K562 (cell line): ENCODE data around the gene EFCAB10. TPM values are rescaled to one million over a fixed set of nuclear protein-coding genes. Genes with fewer than 3 reads are reported as not detected.

Source experiments
- ASH1L ChIP-seq: fragments of 450-650 bp; IDR thresholded peaks from 2 replicates; pipeline ENCODE4 v1.6.1; 2018; ENCODE audit warnings: borderline replicate concordance, mild to moderate bottlenecking, low read depth; ENCODE audit not compliant: partially characterized antibody
- KLF1 ChIP-seq: fragments of 450-650 bp; IDR thresholded peaks from 2 replicates; pipeline ENCODE4 v1.6.1; 2016; ENCODE audit warnings: missing genetic modification characterization, missing compliant biosample characterization
- MEF2D ChIP-seq: conservative IDR thresholded peaks from 2 replicates; pipeline ENCODE4 v1.6.1; 2016; ENCODE audit warnings: low read depth, missing genetic modification characterization, missing compliant biosample characterization
- SMAD4 ChIP-seq: fragments of 250-450 bp; sonication (Bioruptor Pico); conservative IDR thresholded peaks from 2 replicates; pipeline ENCODE4 v1.8.0; 2021; ENCODE audit warnings: inconsistent platforms, mild to moderate bottlenecking, moderate library complexity
- TBP ChIP-seq: optimal IDR thresholded peaks from 2 replicates; pipeline ENCODE3; 2011; ENCODE audit warnings: low read depth, low read length, improper control_type of control experiment
- ZNF445 ChIP-seq: fragments of 250-450 bp; sonication (Bioruptor Pico); IDR thresholded peaks from 2 replicates; pipeline ENCODE4 v1.4.0; 2020; ENCODE audit warnings: low read depth, mild to moderate bottlenecking, moderate library complexity
- polyA plus RNA-seq, 8 experiments: library from polyadenylated mRNA; depleted of rRNA in 4 of 8; stranded (reverse) in 5 of 8; unstranded in 3 of 8; fragments of >200 nt; fragmentation: Nextera tagmentation in 2 of 8; fragmentation: Illumina TruSeq in 1 of 8; extraction: Ambion mirVana in 2 of 8; extraction: Trizol in 1 of 8; gene quantifications; 2 replicates each; pipeline versions ENCODE4 v1.2.1 to v1.2.3, GENCODE V29; 2011 to 2014; ENCODE audit warnings: inconsistent platforms in 1 of 8, missing spikeins in 1 of 8
- total RNA-seq, 7 experiments: library from RNA; depleted of rRNA in 6 of 7; stranded (reverse); fragments of >200 nt in 6 of 7; fragmentation: Illumina TruSeq in 2 of 7; extraction: Trizol in 2 of 7; gene quantifications; 2 replicates each; pipeline versions ENCODE4 v1.2.1 to v1.2.3, GENCODE V29; 2011 to 2021; ENCODE audit warnings: low replicate concordance in 1 of 7
- TF ChIP-seq, protein P1 (sequence below): sonication (generic); formaldehyde crosslinking; IDR thresholded peaks from 2 replicates; pipeline ENCODE4 v1.4.0; 2020; ENCODE audit warnings: mild to moderate bottlenecking, missing genetic modification reagents
- TF ChIP-seq, protein P2 (sequence below), 2 experiments: fragments of 450-650 bp in 1 of 2; sonication (generic) in 1 of 2; formaldehyde crosslinking; conservative IDR thresholded peaks; 2 replicates each; pipeline versions ENCODE4 v1.4.0 to v1.8.1; 2020 to 2022; ENCODE audit warnings: mild to moderate bottlenecking in 1 of 2, missing genetic modification reagents in 1 of 2
- TF ChIP-seq, protein P3 (sequence below): fragments of 250-450 bp; sonication (Bioruptor Pico); IDR thresholded peaks from 2 replicates; pipeline ENCODE4 v1.4.0; 2020

The EFCAB10 gene
- total and polyA plus RNA-seq, 9 of the 15 experiments (the other 6 are each of a cell fraction or from before 2014, with no cell fraction given): 5.0 to 21.4 (median 16.8) TPM

DNA sequence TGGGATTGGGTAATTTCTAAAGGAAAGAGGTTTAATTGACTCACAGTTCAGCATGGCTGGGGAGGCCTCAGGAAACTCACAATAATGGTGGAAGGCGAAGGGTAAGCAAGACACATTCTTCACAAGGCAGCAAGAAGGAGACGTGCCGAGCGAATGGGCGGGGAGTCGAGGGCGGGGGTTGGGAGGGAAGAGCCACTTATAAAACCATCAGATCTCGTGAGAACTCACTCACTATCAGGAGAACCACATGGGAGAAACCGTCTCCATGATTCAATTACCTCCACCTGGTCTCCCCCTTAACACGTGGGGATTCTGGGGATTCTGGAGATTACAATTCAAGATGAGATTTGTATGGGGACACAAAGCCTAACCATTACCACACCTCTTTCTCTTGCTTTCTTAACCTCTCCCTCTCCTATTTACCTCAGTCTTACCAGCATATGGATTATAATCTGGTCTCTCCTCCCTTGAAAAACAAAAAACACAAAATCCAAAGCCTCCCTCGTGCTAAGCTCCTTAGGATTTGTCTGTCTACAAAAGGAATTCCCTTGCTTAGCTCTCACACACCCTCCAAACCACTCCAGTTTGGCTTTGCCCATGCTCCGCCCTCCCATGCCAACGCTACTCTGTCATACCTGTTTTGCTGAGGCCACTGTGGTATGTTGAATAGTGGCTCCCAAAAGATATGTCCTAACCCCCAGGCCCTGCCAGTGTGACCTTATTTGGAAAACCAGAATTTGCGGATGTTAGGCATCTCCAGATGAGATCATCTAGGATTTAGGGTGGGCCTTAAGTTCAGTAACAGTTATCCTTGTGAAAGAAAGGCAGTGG, 19.6 kb upstream of the EFCAB10 start (continued):
- peak; percentile 38 for TF ChIP-seq TBP
- TF ChIP-seq, protein P1, sequence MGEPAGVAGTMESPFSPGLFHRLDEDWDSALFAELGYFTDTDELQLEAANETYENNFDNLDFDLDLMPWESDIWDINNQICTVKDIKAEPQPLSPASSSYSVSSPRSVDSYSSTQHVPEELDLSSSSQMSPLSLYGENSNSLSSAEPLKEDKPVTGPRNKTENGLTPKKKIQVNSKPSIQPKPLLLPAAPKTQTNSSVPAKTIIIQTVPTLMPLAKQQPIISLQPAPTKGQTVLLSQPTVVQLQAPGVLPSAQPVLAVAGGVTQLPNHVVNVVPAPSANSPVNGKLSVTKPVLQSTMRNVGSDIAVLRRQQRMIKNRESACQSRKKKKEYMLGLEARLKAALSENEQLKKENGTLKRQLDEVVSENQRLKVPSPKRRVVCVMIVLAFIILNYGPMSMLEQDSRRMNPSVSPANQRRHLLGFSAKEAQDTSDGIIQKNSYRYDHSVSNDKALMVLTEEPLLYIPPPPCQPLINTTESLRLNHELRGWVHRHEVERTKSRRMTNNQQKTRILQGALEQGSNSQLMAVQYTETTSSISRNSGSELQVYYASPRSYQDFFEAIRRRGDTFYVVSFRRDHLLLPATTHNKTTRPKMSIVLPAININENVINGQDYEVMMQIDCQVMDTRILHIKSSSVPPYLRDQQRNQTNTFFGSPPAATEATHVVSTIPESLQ: no peak
- TF ChIP-seq, protein P2, sequence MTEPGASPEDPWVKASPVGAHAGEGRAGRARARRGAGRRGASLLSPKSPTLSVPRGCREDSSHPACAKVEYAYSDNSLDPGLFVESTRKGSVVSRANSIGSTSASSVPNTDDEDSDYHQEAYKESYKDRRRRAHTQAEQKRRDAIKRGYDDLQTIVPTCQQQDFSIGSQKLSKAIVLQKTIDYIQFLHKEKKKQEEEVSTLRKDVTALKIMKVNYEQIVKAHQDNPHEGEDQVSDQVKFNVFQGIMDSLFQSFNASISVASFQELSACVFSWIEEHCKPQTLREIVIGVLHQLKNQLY (CRISPR knock-in tag; conservative IDR thresholded peaks at IDR 0.05): no peak
- 0 out of 2 replicates have a peak, but pooled peaks have one; percentile 40 for TF ChIP-seq MEF2D
- TF ChIP-seq KLF1 (tag): no peak
- TF ChIP-seq ASH1L: no peak
- no peak for TF ChIP-seq ZNF445 (CRISPR knock-in tag)
- no peak for TF ChIP-seq SMAD4
- TF ChIP-seq, protein P3, sequence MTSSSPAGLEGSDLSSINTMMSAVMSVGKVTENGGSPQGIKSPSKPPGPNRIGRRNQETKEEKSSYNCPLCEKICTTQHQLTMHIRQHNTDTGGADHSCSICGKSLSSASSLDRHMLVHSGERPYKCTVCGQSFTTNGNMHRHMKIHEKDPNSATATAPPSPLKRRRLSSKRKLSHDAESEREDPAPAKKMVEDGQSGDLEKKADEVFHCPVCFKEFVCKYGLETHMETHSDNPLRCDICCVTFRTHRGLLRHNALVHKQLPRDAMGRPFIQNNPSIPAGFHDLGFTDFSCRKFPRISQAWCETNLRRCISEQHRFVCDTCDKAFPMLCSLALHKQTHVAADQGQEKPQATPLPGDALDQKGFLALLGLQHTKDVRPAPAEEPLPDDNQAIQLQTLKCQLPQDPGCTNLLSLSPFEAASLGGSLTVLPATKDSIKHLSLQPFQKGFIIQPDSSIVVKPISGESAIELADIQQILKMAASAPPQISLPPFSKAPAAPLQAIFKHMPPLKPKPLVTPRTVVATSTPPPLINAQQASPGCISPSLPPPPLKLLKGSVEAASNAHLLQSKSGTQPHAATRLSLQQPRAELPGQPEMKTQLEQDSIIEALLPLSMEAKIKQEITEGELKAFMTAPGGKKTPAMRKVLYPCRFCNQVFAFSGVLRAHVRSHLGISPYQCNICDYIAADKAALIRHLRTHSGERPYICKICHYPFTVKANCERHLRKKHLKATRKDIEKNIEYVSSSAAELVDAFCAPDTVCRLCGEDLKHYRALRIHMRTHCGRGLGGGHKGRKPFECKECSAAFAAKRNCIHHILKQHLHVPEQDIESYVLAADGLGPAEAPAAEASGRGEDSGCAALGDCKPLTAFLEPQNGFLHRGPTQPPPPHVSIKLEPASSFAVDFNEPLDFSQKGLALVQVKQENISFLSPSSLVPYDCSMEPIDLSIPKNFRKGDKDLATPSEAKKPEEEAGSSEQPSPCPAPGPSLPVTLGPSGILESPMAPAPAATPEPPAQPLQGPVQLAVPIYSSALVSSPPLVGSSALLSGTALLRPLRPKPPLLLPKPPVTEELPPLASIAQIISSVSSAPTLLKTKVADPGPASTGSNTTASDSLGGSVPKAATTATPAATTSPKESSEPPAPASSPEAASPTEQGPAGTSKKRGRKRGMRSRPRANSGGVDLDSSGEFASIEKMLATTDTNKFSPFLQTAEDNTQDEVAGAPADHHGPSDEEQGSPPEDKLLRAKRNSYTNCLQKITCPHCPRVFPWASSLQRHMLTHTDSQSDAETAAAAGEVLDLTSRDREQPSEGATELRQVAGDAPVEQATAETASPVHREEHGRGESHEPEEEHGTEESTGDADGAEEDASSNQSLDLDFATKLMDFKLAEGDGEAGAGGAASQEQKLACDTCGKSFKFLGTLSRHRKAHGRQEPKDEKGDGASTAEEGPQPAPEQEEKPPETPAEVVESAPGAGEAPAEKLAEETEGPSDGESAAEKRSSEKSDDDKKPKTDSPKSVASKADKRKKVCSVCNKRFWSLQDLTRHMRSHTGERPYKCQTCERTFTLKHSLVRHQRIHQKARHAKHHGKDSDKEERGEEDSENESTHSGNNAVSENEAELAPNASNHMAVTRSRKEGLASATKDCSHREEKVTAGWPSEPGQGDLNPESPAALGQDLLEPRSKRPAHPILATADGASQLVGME (CRISPR knock-in tag): no peak
